C1 segment of cervical spinal cord (tissue), 14 donors: ENCODE results near the gene DDX54.
"Not testable (repeated sequence)": the region's sequence is repeated elsewhere in the genome, so short reads cannot be mapped to it uniquely, and the experiment has no call there.

ENCODE experiments used
- DNase-seq, 14 donors: peaks; one replicate each; lab custom pipeline; 2025; lab: John Stamatoyannopoulos, UW

DDX54 gene

DNA sequence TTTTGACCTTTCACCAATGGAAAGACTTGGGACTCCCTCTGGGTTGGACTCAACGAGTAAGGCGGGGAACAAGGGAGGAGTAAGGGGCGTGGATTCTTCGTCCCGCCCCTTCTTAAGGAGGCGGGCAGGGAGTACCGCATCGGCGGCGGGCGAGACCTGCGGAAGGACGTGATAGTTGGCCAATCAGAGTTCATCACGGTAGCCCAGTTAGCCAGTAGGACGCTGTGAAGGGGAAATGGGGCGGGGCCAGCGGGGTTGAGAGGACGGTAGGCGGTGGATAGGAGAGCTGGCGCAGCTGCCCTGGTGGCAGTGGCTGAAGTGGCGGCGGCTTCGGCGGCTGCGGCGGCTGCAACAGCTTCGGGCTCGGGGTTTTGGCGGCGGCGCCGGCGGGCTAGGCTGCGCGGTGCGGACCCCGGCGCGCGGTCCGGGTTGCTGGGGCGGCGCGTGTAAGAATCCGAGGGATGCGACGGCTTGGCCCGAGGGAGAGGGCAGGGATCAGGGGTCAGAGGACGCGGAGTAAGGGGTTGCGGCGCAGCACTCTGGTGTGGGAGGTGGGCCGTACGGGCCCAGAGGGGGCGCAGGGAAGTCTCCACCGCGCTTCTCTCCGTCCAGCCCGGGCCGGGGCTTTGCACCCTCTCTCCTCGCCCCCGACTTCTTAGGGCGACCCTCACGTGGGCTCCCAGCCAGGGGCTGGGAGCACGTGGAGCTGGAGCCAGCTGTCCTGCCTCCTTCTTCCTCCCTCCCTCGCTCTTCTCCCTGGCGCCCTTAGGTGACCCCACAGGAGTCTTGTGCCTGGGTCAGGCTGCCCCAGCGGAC is 36.1 kb upstream of the DDX54 start, which contains the start of gene TPCN1:
Gene TPCN1, plus strand, starts transcription at position 284 of the 816 bp plus-strand sequence. CDS start 5,389 bp downstream, outside the sequence.
- peak; percentile 84 to 100 (median 97) for DNase-seq

DNA sequence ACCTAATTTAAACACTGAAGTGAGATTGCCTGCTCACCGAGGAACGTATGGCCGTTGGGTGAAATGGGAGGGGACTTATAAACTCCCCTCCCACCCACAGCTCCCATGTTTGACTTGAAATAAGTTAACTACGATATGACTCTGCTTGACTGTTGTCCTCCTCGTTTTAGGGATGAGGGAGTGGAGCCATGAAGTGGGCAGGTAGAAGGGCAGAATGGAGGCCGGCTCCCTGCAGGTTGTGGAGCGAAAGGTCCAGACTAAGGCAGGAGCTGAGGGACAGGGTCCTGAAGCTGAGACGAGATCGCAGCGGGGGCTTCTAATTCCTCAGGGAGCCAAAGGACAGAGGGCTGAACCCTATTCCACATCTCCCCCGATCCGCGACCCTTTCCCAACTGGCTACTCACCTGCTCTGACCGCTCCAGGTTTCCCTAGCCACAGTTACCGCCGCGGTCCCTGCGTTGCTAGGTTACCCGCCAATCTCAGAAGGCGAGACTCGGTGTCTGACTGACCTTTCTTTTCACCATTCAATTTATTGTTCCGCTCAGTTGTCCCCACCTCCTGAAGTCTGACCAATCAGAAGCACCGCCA is 35.4 kb upstream of the DDX54 start:
- DNase-seq: no peak

DNA sequence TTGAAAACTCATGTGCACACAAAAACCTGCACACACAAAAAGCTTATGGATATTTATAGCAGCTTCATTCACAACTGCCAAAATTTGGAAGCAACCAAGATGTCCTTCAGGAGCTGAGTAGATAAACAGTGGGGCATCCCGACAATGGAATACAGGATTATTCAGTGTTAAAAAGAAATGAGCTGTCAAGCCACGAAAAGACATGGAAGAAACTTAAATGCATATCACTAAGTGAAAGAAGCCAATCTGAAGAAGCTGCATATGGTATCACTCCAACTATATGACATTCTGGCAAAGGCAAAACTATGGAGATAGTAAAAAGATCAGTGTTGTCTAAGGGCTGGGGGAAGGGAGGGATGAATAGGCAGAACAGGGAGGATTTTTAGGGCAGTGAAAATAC is 30.7 kb upstream of the DDX54 start:
- DNase-seq: no peak

DNA sequence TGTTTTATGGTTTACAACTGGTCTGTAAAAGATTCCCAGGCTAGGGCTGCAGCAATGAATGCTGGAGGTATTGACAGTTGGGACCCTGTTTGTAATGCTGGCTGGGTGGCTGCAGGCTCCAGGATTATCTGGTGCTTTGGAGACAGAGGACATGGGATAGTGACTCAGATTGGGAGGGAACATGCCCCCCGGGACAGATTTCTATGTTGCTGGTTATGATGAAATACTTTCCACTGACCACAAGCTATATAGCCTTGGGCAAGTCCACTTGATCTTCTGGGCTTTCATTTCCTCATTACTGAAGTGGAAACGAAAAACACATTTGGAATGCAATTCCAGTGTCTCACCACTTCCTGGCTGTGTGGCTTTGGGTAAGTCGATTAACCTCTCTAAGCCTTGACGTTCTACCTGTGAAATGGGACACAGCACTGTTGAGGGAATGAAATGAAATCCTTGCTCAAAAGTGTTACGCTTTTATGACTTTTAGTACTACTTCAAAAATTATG is 29.7 kb upstream of the DDX54 start:
- peak in 4 of 14 donors; percentile 10 to 36 (median 19) for DNase-seq

DNA sequence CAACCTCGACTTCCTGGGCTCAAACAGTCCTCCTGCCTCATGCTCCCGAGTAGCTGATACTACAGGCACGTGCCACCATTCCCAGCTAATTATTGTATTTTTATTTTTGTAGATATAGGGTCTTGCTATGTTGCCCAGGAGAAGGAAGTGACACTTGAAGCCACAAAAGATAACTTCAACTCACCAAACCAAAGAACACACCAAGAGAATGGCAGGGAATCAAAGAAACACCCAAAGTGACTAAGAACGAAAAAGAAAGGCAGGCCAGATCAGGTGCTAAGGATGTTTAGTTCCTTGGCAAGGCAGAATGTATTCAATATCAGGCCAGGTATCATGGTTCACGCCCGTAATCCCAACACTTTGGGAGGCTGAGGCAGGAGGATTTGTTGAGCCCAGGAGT is 25.9 kb upstream of the DDX54 start:
- no peak for DNase-seq

DNA sequence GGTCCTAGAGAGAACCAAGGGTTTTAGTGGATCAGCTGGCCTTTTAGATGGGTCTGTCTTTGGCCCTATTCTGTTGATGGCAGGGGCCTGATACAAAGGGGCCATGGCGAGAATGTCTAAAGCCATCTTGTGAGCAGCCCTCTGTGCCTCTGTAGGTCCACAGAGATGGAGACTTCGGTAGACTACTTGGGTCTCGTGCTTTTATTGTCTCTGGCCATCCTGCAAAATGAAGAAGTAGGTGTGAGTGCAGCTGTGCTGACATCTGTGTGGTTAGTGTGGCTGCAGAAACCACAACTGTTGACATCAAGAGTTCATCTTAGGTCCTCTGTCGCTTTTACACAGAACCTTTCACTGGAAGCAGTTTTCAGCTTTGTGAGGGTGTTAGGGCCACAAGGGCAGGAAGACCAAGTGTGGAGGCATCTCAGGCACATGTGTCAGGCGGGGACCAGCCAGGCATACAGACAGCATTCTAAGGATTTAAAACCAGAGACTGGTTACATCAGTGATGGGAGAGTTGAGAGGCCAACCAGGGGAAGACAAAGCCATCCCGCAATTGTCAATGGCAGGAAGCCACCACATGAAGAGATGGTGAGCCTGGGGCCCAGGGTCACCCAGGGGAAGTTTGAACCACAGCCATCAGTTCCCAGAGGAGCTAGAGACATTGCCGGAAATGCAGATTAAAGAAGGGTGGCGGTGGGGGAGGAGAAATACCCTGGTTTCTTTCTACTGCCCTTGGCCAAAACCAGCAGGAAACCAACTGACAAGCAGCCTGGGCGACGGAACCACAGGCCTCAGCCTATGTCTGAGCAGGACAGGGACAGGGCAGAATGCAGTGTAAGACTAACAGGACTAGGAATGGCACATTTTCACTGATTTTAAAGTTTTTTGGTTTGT is 23.0 kb upstream of the DDX54 start:
- peak in 8 of 14 donors; percentile 17 to 66 (median 37) for DNase-seq

DNA sequence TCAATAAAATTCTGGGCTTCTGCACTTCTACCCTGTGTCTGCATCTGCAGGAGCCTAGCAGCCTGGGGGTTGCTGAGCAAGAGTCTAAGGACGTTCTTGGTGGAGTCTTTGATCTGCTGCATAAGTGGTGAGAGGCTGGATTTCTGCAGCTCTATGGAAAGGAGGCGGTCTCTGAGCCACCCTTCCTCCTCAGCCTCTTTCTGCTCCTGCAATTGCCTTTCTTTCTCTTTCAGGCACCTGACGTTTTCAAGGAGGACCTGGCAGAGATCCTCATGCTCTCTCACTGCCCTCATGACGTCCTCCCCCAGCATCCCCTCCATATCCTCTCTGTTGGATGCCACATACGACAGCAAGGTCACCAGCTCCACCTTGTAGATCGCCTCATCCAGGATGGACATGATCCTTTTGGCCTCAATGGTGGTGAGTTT is 22.3 kb upstream of the DDX54 start:
- no peak for DNase-seq

DNA sequence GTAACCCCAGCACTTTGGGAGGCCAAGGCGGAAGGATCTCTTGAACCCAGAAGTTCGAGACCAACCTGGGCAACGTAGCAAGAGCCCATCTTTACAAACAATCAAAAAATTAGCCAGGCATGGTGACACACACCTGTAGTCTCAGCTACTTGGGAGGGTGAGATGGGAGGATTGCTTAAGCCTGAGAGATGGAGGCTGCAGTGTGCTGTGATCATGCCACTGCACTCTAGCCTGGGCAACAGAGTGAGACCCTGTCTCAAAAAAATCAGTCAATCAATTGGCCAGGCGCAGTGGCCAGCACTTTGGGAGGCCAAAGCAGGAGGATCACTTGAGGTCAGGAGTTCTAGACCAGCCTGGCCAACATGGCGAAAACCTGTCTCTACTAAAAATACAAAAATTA is 21.5 kb upstream of the DDX54 start:
- DNase-seq: not testable (repeated sequence)

DNA sequence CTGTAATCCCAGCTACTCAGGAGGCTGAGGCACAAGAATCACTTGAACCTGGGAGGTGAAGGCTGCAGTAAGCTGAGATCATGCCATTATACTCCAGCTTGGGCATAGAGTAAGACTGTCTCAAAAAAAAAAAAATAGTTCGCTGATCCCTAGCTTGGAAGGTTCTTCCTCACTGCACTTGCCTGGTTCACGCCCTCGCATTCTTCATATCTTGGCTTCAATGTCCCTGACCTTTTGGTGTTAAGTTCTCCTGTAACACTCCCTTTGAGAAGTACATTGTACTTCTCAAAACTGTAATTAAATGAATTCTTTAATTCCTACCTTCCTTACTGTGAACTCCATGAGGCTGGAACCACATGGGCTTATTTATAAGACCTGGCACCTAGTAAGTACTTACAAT is 19.5 kb upstream of the DDX54 start:
- DNase-seq: no peak

DNA sequence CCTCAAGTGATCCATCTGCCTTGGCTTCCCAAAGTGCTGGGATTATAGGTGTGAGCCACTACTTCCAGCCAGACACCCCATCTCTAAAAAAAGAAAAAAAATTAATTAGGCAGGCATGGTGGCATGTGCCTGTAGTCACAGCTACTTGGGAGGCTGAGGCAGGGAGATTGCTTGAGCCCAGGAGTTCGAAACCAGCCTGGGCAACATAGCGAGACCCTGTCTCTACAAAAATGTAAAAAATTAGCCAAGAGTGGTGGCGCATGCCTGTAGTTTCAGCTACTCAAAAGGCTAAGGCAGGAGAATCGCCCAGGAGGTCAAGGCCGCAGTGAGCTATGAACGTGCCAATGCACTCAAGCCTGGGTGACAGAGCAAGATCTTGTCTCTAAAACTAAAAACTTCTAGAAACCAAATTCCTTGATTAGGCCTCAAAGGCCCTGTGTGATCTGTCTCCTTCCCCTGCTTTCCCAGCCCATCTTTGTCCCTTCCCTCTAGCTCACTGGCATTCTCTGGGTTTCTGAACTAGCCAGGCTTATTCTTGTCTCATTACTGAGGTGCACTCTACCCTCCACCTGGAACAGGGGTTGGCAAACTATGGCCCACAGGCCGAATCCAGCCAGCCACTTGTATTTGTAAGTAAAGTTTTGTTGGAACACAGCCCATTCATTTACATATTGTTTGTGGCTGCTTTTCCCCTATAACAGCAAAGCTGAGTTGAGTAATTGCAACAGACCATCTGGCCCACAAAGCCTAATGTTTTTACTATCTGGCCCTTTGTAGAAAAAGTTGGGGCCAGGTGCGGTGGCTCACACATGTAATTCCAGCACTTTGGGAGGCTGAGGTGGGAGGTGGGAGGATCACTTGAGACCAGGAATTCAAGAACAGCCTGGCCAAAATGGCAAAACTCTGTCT is 18.8 kb upstream of the DDX54 start:
- no peak for DNase-seq

DNA sequence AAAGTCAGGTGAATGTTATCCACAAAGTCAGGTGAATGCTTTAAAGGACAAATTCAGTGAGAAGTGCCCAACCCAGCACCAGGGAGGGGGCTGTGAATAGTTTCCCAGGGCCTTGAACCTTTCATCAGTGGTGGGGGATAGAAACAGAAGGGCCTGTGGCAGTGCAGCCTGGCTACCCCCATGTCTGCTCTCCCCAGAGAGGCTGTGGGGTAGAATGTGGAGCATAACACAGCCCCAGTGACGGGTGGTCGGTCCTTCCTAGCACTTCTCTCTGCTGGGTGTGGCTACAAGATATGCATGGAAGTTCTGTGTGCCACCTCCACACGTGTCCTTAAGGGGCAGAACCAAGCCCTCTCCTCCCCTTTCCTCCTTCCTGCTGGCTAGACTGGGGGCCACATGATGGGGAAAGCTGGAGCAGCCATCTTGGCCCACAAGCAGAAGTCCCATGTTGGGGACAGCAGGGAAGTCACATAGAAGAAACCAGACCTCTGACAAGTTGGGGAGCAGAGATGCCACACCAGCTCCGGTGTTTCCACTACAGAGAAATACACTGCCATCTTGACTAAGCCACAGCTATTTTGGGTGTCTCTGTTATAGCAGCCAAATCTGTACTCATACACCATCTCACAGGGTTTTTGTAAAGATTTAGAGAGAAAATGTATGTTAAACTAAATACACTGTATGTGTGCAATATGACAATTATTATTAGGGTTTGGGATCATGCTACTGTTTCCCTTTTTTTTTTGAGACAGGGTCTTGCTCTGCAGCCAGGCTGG is 17.2 kb upstream of the DDX54 start:
- DNase-seq: no peak

DNA sequence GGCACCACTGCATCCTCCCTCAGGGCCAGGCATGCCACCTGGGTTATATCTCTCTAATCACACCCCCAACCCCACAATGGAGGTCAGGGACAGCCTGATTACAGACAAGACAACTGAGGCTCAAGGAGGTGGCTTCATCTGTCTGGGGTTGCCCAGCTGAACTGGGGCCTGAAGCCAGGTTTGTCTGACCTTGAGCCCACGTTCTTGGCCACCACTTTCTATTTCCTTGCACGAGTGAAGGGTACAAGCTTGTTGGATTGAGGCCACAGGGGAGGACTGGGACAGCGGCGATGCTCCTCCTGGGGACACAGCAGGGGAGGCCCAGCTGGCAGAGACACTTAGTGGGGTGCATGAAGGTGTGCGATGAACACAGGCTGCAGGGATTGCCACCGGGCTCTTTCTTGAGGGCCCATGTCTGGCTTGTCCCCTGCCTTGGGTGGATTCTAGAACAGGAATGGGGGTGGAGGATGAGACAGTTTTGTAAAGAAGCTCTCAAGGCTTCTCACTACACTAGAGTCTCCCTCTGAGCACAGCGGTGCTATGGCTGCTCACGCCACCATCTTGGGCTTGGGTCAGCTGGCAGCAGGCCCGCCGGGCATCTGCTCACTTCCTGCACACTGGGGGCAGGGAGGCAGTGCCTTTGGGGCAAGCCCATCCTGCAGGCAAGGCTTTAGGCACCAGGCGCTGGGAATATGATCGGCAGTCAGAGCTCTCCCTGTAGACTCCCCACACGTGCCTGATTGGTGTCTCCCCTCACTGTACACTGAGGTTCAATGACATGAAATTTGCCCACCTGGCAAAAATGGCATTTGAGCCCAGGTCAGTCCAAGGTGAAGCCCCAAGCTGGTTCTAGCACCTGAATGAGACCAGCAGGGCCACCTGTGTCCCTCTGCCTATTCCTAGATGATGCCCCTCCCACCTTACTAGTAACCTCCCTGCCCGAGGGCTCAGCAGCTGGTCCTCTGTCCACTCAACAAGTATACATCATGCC is 16.2 kb upstream of the DDX54 start:
- no peak for DNase-seq

DNA sequence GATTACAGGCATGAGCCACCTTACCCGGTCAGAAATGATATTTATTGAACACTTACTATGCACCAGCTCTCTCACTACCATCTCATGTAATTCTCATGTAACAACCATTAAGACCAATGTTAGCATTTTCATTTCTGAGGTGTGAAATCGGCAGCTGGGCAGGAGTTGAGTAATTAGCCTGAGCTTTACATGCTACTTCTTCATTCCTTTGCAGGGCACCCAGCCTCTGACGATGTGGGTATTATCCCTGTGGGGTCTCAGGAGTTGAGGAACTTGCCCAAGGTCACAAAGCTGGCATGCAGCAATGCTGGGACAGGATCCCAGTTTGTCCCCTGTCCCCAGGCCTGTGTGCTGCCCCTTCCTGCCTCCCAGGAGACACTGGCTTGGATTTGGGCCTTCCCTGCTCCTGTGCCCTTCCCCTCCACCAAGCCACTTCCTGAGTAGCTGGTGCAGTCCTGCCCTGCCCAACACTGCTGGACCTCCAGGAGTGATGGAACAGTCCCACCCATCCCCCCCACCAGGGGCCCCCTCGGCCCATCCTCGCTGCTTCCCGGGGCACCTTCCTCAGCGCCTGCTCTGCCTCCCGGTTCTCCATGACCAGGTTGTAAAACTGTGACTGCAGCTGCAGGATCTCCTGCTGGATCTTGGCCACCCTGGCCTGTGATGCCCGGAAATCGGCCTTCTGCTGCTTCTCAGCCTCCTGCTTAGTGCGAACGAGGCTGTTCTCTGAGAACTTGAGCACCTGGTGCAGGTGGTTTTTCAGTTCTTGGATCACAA is 14.9 kb upstream of the DDX54 start:
- DNase-seq: no peak

DNA sequence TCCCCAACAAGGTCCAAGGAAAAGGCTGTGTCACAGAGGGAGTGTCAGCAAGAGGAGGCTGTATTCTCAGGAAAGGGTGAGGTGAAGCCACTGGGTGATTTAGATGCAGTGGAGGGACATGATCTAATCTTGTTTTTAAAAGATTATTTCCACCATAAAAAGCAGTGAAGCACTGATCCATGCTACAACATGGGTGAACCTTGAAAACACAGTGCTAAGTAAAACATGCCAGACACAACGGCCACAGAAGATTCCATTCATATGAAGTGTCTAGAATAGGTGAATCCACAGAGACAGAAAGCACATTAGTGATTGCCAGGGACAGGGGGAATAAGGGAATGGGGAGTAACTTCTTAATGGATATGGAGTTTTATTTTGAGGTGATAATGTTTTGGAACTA is 13.0 kb upstream of the DDX54 start:
- DNase-seq: no peak

DNA sequence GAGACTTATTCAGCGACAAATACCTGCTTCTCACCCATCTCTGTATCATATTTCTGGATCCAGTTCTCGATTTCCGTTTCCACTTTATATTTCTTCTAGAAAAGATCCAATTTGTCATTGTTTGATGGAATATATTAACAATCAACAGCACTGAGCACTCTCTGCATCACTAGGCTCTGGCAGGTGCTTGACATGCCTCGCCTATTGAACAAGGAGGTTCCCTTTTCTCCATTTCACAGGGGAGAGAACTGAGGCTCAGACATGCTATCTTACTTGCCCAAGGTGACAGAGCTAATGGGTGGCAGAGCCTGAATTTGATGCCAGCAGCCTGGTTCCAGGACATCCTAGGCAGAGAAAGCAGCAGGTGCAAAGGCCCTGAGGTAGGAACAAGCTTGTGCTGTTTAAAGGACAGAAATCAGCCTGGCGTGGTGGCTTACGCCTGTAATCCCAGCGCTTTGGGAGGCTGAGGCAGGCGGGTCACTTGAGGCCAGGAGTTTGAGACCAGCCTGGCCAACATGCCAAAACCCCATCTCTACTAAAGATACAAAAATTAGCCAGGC is 12.3 kb upstream of the DDX54 start:
- DNase-seq: no peak

DNA sequence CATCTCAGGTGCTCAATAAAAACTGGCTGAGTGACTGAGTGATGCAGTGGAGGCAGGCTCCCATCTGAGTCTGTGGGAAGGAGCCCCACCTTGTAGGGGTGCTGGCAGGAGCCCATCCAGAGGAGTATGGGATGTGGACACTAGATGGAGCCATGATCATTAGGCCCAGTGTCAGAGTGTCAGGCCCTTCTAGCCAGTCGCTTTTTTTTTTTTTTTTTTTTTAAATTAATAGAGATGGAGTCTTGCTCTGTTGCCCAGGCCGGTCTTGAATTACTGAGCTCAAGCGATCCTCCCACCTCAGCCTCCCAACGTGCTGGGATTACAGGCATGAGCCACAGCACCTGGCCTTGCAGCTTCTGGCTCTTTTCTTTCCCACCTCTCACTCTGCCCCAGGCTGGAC is 11.7 kb upstream of the DDX54 start:
- DNase-seq: peak in 11 of 14 donors; percentile 6 to 62 (median 43)

DNA sequence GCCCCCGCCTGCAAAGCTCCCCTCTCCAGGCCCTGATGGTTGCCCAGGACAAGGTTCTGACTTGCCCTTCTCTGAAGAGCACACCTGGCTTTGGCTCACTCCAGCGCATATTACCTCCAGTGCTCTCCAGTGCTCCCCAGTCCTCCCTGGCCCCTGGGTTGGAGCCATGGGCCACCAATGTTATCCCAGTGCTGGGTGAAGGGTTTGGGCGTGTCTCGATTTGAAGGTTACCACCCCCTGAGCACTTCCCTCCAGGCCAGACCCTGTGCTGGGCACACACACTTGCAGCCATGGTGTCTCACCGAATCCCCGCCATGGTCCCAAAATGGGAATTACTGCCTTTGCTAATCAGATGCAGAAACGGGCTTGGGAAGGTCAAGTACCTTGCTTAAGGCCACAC is 11.3 kb upstream of the DDX54 start:
- no peak for DNase-seq

DNA sequence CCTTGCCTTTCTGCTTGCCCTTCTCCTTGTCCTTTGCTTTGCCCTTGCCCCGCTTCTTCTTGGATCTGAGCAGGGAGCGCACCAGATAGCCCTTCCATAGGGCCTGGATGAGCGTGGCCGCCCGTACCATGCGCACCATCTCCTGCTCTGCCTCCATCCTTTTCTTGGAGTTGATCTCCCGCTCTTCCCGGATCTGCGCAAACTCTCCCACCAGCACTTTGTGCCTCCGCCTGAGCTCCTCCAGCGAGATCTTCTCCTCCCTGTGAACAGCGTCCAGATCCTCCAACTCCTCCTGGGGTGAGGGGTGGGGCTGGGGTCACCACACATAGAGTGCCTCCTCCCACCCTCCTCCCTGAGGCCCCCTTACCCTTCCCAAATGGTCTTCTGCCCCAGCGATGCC is 10.3 kb upstream of the DDX54 start:
- DNase-seq: no peak
